Fibroblast of lung (primary cell): Measurements from ENCODE around the gene ANXA10. TPM values are rescaled to one million over a fixed set of nuclear protein-coding genes. Genes with fewer than 3 reads are reported as not detected.

ENCODE experiments used
- DNase-seq, 2 donors: peaks; one replicate each; pipeline versions ENCODE4 v3.0.0 to v3.0.0-alpha.2; 2010; ENCODE audit warnings: low read depth in 2 of 2
- H2AFZ ChIP-seq: 2 replicates; pipeline ENCODE4 v1.5.1; 2012; ENCODE audit warnings: low read length, control low read depth, inconsistent platforms
- H3K27ac ChIP-seq: 2 replicates; pipeline ENCODE4 v1.5.1; 2011; ENCODE audit warnings: low read length, control low read depth; ENCODE audit not compliant: insufficient read depth
- H3K27me3 ChIP-seq: 2 replicates; pipeline ENCODE4 v1.5.1; 2011; ENCODE audit warnings: mild to moderate bottlenecking, low read length; ENCODE audit not compliant: control insufficient read depth, insufficient read depth
- H3K36me3 ChIP-seq: 2 replicates; pipeline ENCODE4 v1.5.1; 2011; ENCODE audit warnings: low read length; ENCODE audit not compliant: control insufficient read depth, insufficient read depth
- H3K4me1 ChIP-seq: 2 replicates; pipeline ENCODE4 v1.5.1; 2011; ENCODE audit warnings: low read length; ENCODE audit not compliant: control insufficient read depth, insufficient read depth; ENCODE audit errors: extremely low read depth
- H3K4me2 ChIP-seq: 2 replicates; pipeline ENCODE4 v1.5.1; 2011; ENCODE audit warnings: low read length, control low read depth; ENCODE audit not compliant: insufficient read depth; ENCODE audit errors: extremely low read depth
- H3K4me3 ChIP-seq, 4 experiments: fragments of 200-600 bp in 1 of 4; sonication (generic) in 1 of 4; replicated peaks in 1 of 4; 2 replicates each; pipeline ENCODE4 v1.5.1; 2011 to 2016; ENCODE audit warnings: low read length in 4 of 4, low read depth in 3 of 4, mild to moderate bottlenecking in 3 of 4, control low read depth in 2 of 4, inconsistent platforms in 1 of 4, mixed read lengths in 1 of 4; ENCODE audit not compliant: insufficient read depth in 1 of 4; ENCODE audit errors: control extremely low read depth in 1 of 4
- H3K79me2 ChIP-seq: 2 replicates; pipeline ENCODE4 v1.5.1; 2012; ENCODE audit warnings: mild to moderate bottlenecking, low read length, inconsistent platforms; ENCODE audit not compliant: control insufficient read depth, insufficient read depth
- H3K9ac ChIP-seq: 2 replicates; pipeline ENCODE4 v1.5.1; 2011; ENCODE audit warnings: mild to moderate bottlenecking, low read length, control low read depth; ENCODE audit not compliant: insufficient read depth
- H3K9me3 ChIP-seq: 2 replicates; pipeline ENCODE4 v1.5.1; 2012; ENCODE audit warnings: low read depth, low read length; ENCODE audit not compliant: control insufficient read depth, insufficient read depth
- H4K20me1 ChIP-seq: 2 replicates; pipeline ENCODE4 v1.5.1; 2011; ENCODE audit warnings: low read length; ENCODE audit not compliant: control insufficient read depth, insufficient read depth; ENCODE audit errors: extremely low read depth
- CTCF ChIP-seq, 2 donors: IDR thresholded peaks in 1 of 2; conservative IDR thresholded peaks in 1 of 2; 1 replicate in 1 of 2; 2 replicates in 1 of 2; pipeline ENCODE4 v1.5.1; 2011 to 2012; ENCODE audit warnings: low read length in 2 of 2, control low read depth in 1 of 2, inconsistent platforms in 1 of 2, low read depth in 1 of 2, mild to moderate bottlenecking in 1 of 2
- EZH2 ChIP-seq: IDR thresholded peaks from 2 replicates; pipeline ENCODE4 v1.5.1; 2012; ENCODE audit warnings: low read length, control low read depth, mild to moderate bottlenecking; ENCODE audit errors: missing control alignments
- polyA plus RNA-seq, 2 donors: library from polyadenylated mRNA; depleted of rRNA in 1 of 2; stranded (reverse) in 1 of 2; unstranded in 1 of 2; fragments of >200 nt; gene quantifications; 2 replicates each; pipeline ENCODE4 v1.2.1, GENCODE V29; 2011 to 2012; ENCODE audit warnings: missing spikeins in 1 of 2
- total RNA-seq: library from RNA; depleted of rRNA; stranded (reverse); fragments of >200 nt; gene quantifications from 2 replicates; pipeline ENCODE4 v1.2.1, GENCODE V29; 2014

Gene ANXA10
- total and polyA plus RNA-seq, 2 donors (not counting 1 experiment from before 2014, with no cell fraction given), result 0.08 to 0.17 TPM

- Histone ChIP-seq H2AFZ (no peak overlapping the region), H3K4me3 (no peak overlapping the region), H3K4me2 (no peak overlapping the region), H3K27ac (no peak overlapping the region), H4K20me1 (no peaks in the 10 kb centered on the region), H3K27me3 (no peaks in the 10 kb centered on the region), H3K4me1 (no peaks in the 10 kb centered on the region), H3K9ac (no peak overlapping the region), H3K79me2 (no peaks in the 10 kb centered on the region), H3K36me3 (no peaks in the 10 kb centered on the region), H3K9me3 (no peaks in the 10 kb centered on the region)
- no peak for DNase-seq
- TF ChIP-seq EZH2, result no peak
Observed at GRCh38 chr4:168074861-168075260, 17.5 kb upstream of the ANXA10 start.

- H3K4me3 ChIP-seq, result no peak overlapping the region
- H3K4me1 ChIP-seq, result no peaks in the 10 kb centered on the region
- H3K27ac ChIP-seq, result no peak overlapping the region
- no peak overlapping the region for H3K9ac ChIP-seq
- no peak overlapping the region for H2AFZ ChIP-seq
- DNase-seq, result peak; percentile 53 to 81
- H3K27me3 ChIP-seq, result no peaks in the 10 kb centered on the region
- no peaks in the 10 kb centered on the region for H3K36me3 ChIP-seq
- no peaks in the 10 kb centered on the region for H3K9me3 ChIP-seq
- TF ChIP-seq CTCF (conservative IDR thresholded peaks at IDR 0.05 in 1 of 2, IDR thresholded peaks at IDR 0.05 in 1 of 2; ENCODE audit: low read depth in 1 of 2, low read length in 2 of 2), result peak; percentile 99
- TF ChIP-seq EZH2, result no peak
- no peaks in the 10 kb centered on the region for H4K20me1 ChIP-seq
- no peaks in the 10 kb centered on the region for H3K79me2 ChIP-seq
- H3K4me2 ChIP-seq, result no peak overlapping the region
Observed at GRCh38 chr4:168076989-168077725, 15.2 kb upstream of the ANXA10 start.

GRCh38 chr4:168077726-168078239 is 14.6 kb upstream of the ANXA10 start:
- H3K9ac ChIP-seq, result no peak overlapping the region

More at GRCh38 chr4:168077726-168078239, 14.6 kb upstream of the ANXA10 start:
- H4K20me1 ChIP-seq, result no peaks in the 10 kb centered on the region
- no peak overlapping the region for H3K4me2 ChIP-seq
- no peaks in the 10 kb centered on the region for H3K27me3 ChIP-seq
- H3K4me3 ChIP-seq, result no peak overlapping the region
- no peak overlapping the region for H3K27ac ChIP-seq
- H3K9me3 ChIP-seq, result no peaks in the 10 kb centered on the region
- H2AFZ ChIP-seq, result no peak overlapping the region
- H3K36me3 ChIP-seq, result no peaks in the 10 kb centered on the region
- H3K79me2 ChIP-seq, result no peaks in the 10 kb centered on the region
- TF ChIP-seq CTCF (conservative IDR thresholded peaks at IDR 0.05 in 1 of 2, IDR thresholded peaks at IDR 0.05 in 1 of 2; ENCODE audit: low read depth in 1 of 2, low read length in 2 of 2) (no peak), EZH2 (no peak)
- no peak for DNase-seq
- no peaks in the 10 kb centered on the region for H3K4me1 ChIP-seq
